Amniotic stem cell (primary cell): ENCODE measurements around the gene RARB.

Experiments
- DNase-seq: peaks from one replicate; lab custom pipeline; 2025; lab: John Stamatoyannopoulos, UW

RARB gene

DNA sequence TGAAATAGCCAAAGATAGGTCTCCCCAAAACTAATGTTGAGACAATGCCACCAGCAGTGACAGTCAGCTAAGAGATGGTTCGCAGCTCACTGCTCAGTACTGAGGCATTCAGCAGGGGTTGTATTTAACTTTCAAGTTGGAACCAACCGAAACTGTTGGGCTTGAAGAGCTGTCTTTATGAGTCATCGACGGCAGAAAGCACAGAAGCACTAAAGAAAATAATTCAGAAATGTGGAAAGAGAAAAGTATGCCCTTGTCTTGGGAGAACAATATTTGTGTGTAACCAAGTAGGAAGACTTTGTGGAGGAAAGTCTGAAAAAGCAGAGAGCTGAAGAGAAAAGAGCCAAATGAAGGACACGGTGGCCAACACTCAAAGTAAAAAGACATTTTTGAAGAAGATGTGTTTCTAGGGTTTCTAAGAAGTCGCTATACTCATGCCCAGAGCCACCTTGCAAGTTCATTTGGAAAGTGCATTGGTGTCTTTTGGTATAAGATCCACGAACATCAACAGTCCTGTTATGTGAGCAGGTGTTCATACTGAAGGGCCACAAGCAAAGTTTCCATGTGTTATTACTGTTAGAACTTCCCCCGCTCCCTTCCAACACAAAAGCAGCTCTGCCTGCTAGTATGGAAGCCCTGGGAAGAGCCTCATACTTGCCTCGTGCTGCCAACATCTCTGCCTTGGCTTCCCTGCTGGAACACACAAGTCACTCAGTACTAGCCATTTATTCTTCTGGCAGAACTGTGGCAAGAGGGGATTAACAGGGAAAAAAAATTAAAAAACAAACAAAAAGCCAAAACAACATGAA, 4.1 kb upstream of the RARB start:
- DNase-seq, result no peak

DNA sequence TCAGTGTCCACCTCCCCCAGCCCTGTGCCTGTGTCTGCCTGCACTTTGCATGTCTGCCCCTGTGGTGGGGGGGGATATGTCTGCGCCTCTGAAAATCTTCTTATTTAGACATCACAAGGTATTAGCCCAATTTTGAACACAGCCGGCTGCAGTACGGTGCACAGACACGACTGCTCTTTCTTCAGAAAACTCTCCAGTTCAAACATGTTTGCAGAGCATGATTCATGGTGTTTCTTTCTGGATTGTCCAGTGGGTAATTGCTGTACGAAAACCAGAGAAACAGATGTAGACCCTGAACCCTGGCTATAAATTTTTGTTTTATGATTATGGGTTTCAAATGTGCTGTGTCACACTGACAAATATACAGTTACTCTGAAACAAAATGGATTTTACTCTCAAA, 3.4 kb upstream of the RARB start:
- DNase-seq, result no peak

DNA sequence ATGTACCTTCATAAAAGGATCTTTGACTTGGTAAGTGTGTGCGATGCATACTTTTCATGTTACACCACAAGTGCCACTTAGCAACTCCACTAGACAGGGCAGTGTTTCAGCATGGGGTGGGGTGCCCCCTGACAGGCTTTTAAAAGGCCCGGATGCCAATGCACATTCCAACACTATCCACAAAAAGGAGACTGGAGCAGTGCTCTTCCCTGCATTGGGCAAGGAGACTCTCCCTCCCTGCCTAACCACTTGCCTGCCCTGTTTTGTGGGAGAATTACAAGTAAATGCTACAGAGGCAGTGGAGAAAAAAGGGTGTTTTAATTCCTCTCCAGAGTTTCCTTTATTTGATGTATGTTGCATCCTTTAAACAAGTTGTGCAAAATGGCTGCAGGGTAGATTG, 1.7 kb upstream of the RARB start:
- DNase-seq, result no peak

DNA sequence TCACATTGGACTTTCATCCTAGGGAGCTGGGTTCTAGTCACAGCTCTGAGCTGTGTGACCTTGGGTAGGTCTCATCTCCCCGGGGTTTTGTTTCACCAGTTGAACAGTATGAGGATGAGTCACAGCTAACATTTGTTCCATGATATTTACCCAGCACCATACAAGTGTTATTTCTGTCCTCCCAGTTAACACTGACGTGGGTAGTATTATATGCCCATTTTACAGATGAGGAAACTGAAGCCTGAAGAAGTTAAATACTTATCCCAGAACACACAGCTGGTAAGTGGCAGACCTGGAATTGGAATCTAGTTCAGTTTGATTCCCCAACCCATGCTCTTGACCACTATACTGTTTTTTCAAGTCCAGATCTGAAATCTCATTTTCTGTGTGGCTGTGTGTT, 908 bp upstream of the RARB start:
- no peak for DNase-seq

DNA sequence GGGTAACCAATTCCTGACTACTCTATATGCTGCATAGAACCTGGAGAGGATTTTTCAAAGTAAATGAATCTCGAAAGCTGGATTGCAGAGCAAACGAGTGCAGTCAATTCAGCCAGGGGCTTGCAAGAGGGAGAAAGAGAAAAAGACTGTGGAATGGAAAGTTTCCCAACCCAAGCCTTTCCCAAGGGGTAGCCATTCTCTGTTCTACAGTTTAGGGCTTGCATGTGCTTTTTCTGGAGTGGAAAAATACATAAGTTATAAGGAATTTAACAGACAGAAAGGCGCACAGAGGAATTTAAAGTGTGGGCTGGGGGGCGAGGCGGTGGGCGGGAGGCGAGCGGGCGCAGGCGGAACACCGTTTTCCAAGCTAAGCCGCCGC, 511 bp upstream of the RARB start:
- DNase-seq, result no peak

DNA sequence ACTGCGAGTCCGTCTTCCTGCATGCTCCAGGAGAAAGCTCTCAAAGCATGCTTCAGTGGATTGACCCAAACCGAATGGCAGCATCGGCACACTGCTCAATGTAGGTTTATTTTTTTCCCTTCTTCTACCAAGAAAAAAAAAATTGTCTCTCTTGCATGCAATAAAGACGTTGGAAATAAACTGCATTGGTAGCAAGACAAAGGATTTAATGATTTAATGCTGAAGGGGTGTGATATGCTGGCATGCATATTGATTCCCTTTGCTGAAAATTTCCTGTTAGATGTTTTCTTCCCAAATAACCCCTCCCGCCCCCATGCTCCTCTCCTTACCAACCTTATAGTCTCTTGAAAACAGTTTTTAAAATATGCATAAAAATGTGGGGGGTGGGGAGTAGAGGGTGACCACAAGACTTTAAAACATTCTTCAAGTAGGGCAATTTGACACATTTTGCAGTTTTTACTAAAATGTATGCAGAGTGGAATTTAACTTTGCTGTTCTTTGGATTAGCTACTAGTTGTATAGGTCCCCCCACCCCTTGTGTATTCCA, 799 bp downstream of the RARB start:
- DNase-seq, result no peak

DNA sequence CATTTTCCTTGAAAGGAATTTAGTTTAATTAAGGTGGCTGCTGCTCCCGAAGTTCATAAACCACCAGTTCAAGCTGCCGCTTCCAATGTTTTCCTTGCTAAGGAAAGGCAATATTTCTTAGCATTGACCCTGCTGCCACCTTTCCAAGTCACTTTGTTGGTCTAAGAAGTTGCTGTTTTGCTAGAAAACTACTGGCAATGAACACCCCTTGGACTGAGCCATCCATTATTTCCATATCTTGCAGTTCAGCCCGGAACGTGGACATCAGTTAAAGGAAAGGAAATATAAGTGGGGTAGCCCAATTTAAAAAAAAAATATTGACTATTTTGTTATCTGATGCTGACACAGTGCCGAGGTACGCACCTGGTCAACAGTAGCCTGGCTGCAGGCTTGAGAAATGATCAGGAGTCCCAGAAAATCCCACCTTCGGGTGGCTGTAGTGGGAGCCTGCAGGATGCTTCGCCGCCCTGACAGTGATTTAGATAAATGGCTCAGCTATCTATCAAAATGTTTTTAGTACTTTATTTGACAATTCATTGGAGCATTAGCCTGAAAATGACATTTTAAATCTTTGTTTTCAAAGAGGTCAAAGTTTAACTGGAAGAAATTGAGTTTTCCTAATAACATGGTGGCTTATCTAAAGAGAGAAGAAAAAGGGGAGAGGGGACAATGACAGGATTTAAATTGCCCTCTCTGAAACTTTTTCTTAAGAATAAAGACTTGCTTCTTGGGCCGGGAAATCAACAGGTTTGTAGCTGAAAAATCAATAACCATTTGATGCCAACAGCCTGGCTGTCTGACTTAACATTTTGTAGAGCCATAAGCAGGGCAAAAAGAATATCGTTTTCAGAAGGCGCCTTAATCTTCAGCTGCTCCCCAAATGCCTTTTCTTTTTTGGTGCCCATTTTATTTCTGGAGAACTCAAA, 1.6 kb downstream of the RARB start:
- DNase-seq, result no peak

DNA sequence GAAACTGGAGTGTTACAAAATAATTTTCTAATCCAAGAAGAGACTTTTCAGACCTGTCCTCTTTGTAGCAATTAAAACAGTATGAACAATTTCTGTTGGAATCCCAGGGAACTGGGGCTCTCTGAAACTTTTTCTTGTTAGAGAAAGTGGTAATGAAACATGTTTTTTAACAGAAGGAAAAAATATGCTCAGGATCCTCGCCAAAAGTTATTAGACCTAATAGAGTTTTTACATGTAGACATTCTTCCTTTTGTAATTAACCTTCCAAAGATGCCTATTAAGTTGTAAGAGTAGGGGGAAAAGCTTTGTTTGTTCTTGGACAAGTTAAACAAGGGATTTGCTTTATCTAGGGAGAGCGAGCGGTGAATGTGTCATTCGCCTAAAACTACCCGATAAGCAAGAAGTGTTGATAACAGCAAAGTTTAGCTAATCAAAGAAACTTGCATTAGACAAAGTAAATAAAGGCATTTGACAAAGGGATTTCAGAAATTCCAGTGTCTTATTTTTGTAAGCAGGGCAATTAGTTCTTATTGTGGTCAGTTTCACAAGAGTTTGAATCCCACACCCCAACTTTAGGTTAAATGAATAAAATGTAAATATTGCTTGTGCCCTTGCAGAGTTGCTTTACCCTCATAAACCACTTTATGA, 2.3 kb downstream of the RARB start:
- no peak for DNase-seq

DNA sequence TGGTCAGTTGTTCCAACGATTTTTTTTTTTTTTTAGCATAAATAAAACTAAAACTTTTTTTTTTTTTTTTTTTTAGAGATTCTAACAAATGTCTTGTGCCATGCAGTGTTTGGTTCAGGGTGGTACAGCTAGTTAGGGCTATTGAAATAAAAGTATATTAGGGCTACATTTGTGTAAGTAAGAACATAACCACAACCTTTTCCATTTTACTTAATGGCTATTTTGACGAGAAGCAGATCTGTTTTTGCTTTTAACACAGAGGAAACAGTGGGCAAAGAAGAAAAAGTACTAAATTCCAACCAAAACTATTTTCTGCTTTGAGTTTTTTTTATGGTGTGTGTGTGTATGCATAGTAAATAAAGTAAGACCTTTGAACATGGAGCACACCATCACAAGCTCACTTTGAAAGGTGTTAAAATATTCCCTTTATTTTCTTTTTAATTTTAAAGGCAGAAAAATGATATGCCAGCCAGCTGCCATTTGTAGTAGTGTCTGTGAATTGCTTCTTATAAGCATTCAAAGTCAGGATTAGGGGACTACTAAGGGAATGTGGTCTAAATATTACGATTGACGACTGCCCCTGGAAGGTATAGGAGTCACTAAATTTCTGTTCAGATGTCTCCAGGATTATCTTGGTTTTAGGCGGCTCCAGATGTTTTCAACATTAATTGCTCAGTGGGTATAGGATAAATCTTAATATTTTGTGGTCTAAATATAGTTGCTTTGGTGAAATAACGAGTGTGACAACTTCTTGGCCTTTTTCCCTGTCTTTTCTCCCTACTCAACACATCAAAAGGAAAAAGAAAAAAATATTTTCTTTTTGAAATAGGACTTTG, 3.1 kb downstream of the RARB start:
- no peak for DNase-seq

DNA sequence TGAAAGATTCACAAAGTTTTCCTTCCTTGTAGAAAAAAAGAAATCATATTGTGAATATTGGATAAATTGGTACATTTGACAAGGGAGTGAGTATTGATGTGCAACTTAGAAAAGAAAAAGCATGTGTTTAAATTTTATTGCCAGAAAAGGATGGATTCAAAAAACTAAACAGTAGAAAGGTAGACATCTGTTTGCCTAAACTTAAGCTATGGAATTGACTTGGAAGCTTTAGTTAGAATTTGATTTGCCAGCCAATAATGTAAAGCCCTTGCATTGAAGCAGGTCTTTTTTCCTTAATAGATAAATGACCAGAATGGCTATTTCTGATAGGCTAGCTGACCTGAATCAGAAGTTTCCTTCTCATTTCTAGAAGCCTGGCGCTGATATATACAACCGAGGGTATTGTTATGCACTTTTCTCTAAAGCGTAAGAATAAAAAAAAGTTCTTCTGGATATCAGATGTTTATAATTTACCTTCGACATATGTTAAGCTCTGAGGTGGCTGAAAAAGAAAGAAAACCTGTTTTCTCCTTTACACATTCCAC, 4.2 kb downstream of the RARB start:
- no peak for DNase-seq

DNA sequence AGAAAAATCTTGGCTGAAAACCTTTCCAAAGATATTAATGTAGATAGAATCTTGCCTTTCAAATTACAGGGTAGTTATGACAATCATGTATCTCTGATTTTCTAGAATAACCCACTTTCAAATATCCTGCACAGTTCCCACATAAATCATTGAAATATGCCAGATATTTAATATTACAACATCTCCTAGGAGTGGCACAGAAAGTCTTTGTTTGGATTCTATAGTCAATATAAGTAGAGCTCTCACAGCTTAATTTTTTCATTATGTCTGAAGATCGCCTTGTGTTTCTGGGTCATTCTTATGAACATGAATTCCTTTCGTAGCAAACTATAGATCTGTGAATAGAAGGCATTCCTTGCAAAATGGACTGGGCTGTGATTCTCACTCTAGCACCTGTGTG, 5.0 kb downstream of the RARB start:
- DNase-seq, result no peak

DNA sequence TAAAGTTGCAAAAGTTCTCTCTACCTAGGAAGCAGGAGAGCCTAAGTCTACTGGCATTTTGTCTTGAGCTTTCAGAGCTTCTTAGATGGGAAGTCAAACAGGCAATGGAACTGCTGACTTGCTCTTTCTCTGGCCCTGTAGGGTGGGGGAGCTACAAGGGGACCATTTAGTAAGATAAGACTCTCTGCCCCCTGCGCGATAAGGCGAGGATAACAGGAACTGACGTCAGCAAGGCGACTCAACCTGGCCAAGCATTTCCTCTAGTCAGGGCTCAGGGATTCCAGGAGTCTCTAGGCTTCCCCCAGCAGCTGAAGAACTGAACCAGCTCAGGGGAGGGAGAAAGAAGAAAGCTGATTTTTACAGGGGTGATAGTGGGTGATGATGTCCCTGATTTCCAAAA, 5.8 kb downstream of the RARB start:
- no peak for DNase-seq

DNA sequence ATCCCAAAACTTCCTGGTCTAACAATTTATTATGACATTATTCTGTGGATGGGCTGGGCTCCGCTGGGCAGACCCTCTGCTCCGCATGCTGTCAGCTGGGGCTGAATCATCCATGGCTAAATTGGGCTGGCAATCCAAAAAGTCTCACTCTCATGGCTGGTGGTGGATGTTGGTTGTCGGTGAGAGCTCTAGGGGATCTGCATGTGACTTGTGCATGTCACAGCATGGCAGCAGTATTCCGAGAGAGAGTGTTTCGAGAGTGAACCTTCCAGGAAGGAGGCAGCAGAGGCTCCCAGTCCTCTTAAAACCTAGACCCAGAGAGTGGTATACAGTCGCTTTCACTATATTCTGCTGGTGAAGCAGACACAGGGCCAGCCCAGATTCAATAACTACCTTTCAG, 9.9 kb downstream of the RARB start:
- DNase-seq, result no peak

DNA sequence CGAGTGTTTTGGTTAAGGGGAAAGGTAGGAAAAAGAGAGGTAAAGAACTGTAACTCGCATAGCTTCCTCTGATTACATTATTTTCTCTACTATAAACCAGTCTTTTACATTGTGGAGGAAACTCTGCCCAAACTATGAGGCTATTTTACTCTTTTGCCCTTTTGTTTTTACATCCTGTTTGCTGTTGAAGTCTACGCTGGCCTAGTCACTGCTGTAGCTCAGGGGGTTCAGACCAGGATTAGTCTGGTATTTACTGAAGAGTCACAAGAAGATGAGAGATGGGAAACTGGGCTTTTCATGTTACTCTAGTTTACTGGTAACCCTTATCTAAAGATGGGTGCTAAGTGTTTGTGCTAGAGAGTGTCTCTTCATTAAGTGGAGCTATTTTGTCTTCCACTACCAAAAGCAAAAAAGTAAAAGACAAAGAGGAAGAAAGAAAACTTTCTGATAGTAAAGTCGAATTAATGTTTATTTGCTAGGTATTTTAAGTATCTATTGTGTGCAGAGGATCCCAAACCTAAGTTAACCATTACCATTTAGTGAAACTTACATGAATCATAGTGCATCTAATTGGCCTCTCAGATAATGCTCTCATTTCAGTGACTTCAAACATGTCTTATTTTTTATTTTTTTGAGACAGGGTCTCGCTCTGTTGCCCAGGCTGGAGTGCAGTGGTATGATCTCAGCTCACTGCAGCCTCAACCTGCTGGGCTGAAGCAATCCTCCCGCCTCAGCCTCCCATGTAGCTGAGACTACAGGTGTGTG, 10.9 kb downstream of the RARB start:
- DNase-seq, result no peak

DNA sequence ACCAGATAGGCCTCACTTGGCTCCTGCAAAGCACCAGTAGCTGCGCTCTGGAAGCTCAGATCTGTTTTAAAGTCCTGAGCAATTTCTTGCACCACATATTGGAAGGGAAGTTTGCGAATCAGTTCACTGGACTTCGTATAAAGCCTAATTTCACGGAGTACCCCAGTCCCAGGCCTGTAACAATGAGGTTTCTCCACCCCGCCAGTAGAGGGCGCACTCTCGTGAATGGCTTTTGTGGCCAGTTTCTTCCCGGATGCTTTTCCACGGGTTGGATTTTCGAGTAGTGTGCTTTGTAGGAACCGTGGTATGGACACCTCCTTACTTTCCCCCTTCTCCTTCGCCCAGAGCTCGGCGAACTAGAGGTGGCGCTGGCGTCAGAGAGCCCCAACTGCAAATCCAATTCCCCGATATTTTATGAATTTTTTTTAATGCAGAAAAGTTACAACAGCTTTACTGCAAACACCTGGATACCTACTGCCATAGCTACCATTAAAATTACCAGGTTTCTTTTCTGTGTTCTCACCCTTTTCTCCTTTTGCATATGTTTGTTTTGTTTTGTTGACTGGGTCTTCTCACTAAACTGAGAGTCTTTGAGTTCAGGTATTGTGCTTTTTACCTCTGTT, 13.3 kb downstream of the RARB start:
- DNase-seq, result no peak

DNA sequence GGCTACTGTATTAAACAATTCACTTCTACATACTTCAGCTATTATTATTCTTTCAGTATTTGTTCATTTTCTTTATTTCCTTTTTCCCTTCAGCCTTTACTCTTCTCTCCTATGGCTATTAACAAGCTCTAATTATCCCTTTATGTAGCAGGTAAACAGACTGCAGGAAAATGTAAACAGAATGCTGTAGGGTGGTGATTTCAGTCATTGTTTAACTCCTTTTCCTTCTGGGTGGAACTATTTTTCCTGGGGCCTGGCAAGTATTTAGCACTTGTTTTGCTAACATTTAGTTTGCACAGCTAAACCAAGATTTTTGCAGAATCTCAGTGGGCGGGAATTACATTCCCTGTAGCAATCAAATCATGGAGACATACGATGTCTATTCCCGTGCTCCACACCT, 14.4 kb downstream of the RARB start:
- no peak for DNase-seq

DNA sequence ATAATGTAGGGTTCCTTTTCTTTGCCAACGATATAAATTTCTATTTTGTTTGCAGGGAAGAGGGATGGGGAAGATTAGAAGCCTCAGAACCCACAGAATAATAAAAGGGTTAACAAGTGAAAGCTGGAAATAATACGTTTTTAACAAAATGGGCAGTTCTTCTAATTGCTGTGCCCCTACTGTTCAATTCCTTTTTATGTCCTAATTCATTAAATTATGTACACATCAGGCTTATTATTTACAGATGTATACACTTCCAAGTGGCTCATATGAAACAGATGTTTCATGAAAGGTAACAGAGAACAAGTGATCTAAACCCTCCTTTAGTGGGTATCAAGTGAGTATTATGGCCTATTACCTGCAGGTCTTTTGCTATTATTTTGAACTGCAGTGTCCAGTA, 16.2 kb downstream of the RARB start:
- DNase-seq, result no peak

DNA sequence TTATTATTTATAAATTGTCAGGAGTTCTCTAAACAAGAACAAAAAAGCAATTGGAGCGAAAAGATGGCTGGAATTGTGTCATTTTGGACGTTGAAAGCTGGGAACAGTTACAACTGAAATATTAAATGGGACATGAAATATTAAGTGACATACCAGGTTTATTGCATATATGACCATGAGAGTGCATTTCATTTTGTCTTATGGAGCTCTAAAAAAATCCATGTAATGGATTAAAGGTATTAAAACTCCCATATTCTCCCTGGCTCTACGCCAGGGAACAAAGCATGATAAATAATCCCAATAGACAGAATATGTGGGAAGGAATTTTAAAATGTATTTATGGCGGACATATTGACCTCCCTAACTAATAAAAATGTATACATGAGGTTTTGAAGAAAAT, 17.7 kb downstream of the RARB start:
- DNase-seq, result no peak

DNA sequence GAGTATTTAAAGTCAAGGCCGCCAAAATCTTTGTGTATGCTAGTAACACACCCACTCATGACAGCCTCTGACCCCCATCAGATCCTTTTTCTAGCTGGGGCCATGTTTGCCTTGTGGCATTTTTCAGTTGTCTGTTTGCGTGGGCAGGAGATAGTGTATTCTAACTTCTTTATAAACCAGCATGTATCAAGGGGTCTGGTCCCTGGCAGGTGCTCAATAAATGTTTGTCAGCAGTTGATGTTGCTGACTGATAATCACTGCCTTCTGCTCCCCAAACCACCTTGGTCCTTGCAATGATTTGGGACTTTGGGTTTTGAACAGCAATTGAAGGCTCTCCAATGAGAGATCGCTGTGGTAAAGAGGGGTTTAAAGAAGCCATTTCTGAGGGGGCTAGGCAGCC, 19.2 kb downstream of the RARB start:
- no peak for DNase-seq

DNA sequence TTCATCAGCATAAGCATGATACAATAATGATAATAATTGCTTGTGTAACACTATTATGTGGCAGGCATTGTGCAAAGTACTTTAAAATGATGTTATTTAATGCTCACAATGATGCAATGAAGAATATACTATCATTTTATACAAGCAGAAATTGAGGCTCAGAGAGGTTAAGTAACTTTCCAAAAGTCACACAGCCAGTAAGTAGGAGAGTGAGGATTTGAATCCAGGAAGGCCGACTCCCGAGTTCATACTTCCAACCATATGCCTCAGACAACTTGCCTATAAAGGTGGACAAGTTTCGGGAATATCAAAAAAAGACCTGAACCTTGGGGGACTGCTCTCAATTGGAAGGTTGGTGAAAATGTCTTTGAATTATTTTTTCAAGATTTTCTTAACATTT, 19.9 kb downstream of the RARB start:
- DNase-seq, result no peak
